Nephron progenitor cell (in vitro differentiated cells): ENCODE data around the gene MXD3.
A peak's percentile ranks its signal among the peaks of the same experiment; 100 is the strongest.

Source experiments
- DNase-seq: peaks from one replicate; pipeline ENCODE4 v3.0.0; 2021
- H3K27ac Mint-ChIP-seq: 2 replicates; pipeline ENCODE4 v1.8.0; 2021; ENCODE audit warnings: mild to moderate bottlenecking, moderate library complexity, mixed read lengths
- H3K27me3 Mint-ChIP-seq: 2 replicates; pipeline ENCODE4 v1.8.0; 2021; ENCODE audit warnings: mild to moderate bottlenecking, low read depth, mixed read lengths; ENCODE audit not compliant: poor library complexity
- H3K36me3 Mint-ChIP-seq: 2 replicates; pipeline ENCODE4 v1.8.0; 2021; ENCODE audit warnings: low read depth, mixed read lengths
- H3K4me1 Mint-ChIP-seq: 2 replicates; pipeline ENCODE4 v1.8.0; 2021; ENCODE audit warnings: mixed read lengths
- H3K4me3 Mint-ChIP-seq: 2 replicates; pipeline ENCODE4 v1.8.0; 2021; ENCODE audit warnings: mild to moderate bottlenecking, moderate library complexity, mixed read lengths
- H3K9me3 Mint-ChIP-seq: 2 replicates; pipeline ENCODE4 v1.8.0; 2021; ENCODE audit warnings: mild to moderate bottlenecking, moderate library complexity, mixed read lengths
- CTCF ChIP-seq: fragments of 200-600 bp; sonication (generic); IDR thresholded peaks from 2 replicates; pipeline ENCODE4 v1.5.0; 2021; ENCODE audit warnings: antibody characterized with exemption

The MXD3 gene

GRCh38 chr5:177294632-177295031 is 17.1 kb downstream of the MXD3 start:
- DNase-seq = no peak
- H3K4me3 Mint-ChIP-seq = no peak overlapping the region
- peaks cover 66% of the 10 kb centered on the region for H3K36me3 Mint-ChIP-seq
- TF ChIP-seq CTCF = no peak
- no peaks in the 10 kb centered on the region for H3K9me3 Mint-ChIP-seq
- H3K27ac Mint-ChIP-seq = no peak overlapping the region
- peaks cover 31% of the 10 kb centered on the region for H3K4me1 Mint-ChIP-seq
- no peaks in the 10 kb centered on the region for H3K27me3 Mint-ChIP-seq

GRCh38 chr5:177293819-177294581 is 17.7 kb downstream of the MXD3 start:
- no peak for DNase-seq
- H3K9me3 Mint-ChIP-seq = no peaks in the 10 kb centered on the region
- no peaks in the 10 kb centered on the region for H3K27me3 Mint-ChIP-seq
- no peak overlapping the region for H3K4me3 Mint-ChIP-seq
- peak overlapping the region; percentile 19 for H3K27ac Mint-ChIP-seq
- TF ChIP-seq CTCF = no peak
- H3K36me3 Mint-ChIP-seq = peaks cover 72% of the 10 kb centered on the region
- peaks cover 25% of the 10 kb centered on the region for H3K4me1 Mint-ChIP-seq

GRCh38 chr5:177291735-177292134 is 20.0 kb downstream of the MXD3 start:
- DNase-seq = no peak
- Mint-ChIP-seq H3K9me3 (no peaks in the 10 kb centered on the region), H3K4me3 (no peak overlapping the region), H3K27me3 (no peaks in the 10 kb centered on the region), H3K4me1 (peaks cover 5% of the 10 kb centered on the region), H3K27ac (no peak overlapping the region), H3K36me3 (peaks cover 72% of the 10 kb centered on the region)
- no peak for TF ChIP-seq CTCF

- Mint-ChIP-seq H3K27me3 (no peaks in the 10 kb centered on the region), H3K36me3 (peaks cover 67% of the 10 kb centered on the region), H3K27ac (no peak overlapping the region), H3K4me1 (no peaks in the 10 kb centered on the region), H3K9me3 (no peaks in the 10 kb centered on the region), H3K4me3 (no peak overlapping the region)
- TF ChIP-seq CTCF = no peak
- no peak for DNase-seq
These were observed 20.7 kb downstream of the MXD3 start for GRCh38 chr5:177290816-177291596.

DNA sequence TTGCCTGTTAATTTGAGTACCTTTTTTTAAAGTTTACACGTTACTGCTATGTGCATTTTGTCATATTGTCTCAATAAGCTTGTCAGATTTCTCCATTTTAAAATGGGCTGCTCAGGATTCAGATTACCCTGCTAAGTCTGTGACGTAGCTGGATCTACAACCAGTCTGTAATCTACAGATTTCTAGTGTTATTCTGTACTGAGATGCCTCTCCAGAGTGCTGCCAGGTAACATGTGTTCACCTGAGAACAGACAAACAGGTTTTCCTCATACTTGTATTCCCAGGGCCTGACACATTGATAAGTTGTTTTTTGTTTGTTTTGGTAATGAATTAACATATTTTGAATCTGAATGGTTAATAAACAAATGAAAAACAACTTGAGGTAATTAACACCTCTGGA is 23.5 kb downstream of the MXD3 start:
- Mint-ChIP-seq H3K4me1 (no peaks in the 10 kb centered on the region), H3K9me3 (no peaks in the 10 kb centered on the region), H3K36me3 (peaks cover 62% of the 10 kb centered on the region), H3K27ac (no peak overlapping the region), H3K27me3 (no peaks in the 10 kb centered on the region), H3K4me3 (no peak overlapping the region)
- DNase-seq = no peak
- no peak for TF ChIP-seq CTCF
